Measurements from ENCODE around the gene DDX1. TPM values are rescaled to one million over a fixed set of nuclear protein-coding genes. Genes with fewer than 3 reads are reported as not detected.

The DDX1 gene
- total and polyA plus RNA-seq, 9 donors = 36.5 to 80.1 (median 67.4) TPM

DNA sequence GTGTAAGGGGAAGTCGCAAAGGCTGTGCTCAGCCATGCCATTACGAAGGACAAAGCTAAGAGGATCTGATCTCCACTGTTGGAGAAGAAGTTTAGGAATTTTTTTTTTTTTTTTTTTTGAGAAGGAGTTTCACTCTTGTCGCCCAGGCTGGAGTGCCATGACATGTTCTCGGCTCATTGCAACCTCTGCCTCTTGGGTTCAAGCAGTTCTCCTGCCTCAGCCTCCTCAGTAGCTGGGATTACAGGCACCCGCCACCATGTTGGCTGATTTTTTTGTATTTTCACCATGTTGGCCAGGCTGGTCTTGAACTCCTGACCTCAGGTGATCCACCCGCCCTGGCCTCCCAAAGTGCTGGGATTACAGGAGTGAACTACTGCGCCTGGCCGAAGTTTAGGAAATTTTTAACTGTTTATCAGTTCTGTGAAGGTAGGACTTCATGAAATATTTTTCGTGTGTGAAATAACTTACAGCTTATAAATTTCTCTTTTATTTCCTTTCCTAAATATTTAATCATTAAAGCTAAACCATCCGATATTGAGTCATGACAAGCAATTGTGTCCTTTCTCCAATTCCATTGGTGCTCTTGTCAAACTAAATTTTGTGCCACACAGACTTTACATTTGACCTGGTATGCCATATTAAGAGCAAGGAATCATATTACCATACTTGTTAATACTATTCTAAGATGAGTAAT, 22.2 kb downstream of the DDX1 start:
- no peak overlapping the region for H3K27ac ChIP-seq
- intact Hi-C loops (cut with DNase I) = loop anchor here in 1 of 4 donors (10.0 kb wide), 1 partner anchor 1129 kb away; no protein-coding TSS in a partner anchor
- no peaks in the 10 kb centered on the region for H3K4me1 ChIP-seq (ENCODE audit: insufficient read depth)
- TF ChIP-seq, protein P1, sequence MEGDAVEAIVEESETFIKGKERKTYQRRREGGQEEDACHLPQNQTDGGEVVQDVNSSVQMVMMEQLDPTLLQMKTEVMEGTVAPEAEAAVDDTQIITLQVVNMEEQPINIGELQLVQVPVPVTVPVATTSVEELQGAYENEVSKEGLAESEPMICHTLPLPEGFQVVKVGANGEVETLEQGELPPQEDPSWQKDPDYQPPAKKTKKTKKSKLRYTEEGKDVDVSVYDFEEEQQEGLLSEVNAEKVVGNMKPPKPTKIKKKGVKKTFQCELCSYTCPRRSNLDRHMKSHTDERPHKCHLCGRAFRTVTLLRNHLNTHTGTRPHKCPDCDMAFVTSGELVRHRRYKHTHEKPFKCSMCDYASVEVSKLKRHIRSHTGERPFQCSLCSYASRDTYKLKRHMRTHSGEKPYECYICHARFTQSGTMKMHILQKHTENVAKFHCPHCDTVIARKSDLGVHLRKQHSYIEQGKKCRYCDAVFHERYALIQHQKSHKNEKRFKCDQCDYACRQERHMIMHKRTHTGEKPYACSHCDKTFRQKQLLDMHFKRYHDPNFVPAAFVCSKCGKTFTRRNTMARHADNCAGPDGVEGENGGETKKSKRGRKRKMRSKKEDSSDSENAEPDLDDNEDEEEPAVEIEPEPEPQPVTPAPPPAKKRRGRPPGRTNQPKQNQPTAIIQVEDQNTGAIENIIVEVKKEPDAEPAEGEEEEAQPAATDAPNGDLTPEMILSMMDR (IDR thresholded peaks at IDR 0.05) = no peak
- TF ChIP-seq POLR2A (IDR thresholded peaks at IDR 0.05) = no peak
- no peak for TF ChIP-seq EP300 (IDR thresholded peaks at IDR 0.05)
- 91 to 94% (median 93%) methylated on average over 10 of the region's 10 CpGs for WGBS, 3 donors
- no peaks in the 10 kb centered on the region for H3K27me3 ChIP-seq
- DNase-seq = no peak
- no peaks in the 10 kb centered on the region for H3K9me3 ChIP-seq
- no peaks in the 10 kb centered on the region for H3K36me3 ChIP-seq
- no peak overlapping the region for H3K4me3 ChIP-seq

DNA sequence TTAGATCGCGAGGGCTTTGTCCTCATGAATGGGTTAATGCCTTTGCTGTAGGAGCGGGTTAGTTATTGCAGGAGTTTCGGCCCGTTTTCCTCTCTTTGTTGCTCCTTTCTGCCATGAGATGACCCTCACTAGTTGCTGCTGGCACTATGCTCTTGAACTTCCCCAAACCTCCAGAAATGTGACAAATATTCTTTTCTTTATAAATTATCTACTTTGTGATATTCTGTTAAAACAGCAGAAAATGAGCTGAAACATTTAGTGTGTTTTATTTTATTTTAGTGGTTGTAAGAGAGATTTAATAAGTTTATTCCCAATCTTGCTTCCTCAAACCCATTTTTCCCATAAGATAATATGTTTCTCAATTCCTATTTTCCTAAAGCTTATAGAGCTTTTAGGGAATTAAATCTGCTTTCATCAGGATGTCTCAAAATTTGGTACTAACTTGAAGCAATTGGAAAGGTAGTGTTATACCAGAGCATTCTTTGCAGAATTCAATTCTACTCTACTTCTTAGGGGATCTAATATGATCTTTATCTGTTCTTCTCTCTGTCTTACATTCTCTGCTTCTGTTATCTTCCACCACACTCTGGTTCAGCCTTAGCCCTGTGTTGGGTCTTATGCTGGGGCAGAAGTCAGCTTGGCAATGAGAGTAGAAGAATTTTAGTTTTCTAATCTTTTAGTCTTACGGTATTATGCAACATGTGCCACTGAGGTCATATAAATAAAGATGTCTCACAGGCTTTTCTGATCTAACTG, 23.1 kb downstream of the DDX1 start:
- WGBS, 3 donors = 82 to 85% (median 82%) methylated on average over 6 of the region's 6 CpGs
- Histone ChIP-seq H3K27me3 (no peaks in the 10 kb centered on the region), H3K4me3 (no peak overlapping the region), H3K36me3 (no peaks in the 10 kb centered on the region), H3K4me1 (ENCODE audit: insufficient read depth) (no peaks in the 10 kb centered on the region), H3K9me3 (no peaks in the 10 kb centered on the region), H3K27ac (no peak overlapping the region)
- intact Hi-C loops (cut with DNase I) = loop anchor here in 1 of 4 donors (10.0 kb wide), 1 partner anchor 1130 kb away; no protein-coding TSS in a partner anchor
- no peak for TF ChIP-seq POLR2A (IDR thresholded peaks at IDR 0.05)
- TF ChIP-seq EP300 (IDR thresholded peaks at IDR 0.05) = no peak
- TF ChIP-seq, protein P1 (IDR thresholded peaks at IDR 0.05) = no peak
- no peak for DNase-seq

DNA sequence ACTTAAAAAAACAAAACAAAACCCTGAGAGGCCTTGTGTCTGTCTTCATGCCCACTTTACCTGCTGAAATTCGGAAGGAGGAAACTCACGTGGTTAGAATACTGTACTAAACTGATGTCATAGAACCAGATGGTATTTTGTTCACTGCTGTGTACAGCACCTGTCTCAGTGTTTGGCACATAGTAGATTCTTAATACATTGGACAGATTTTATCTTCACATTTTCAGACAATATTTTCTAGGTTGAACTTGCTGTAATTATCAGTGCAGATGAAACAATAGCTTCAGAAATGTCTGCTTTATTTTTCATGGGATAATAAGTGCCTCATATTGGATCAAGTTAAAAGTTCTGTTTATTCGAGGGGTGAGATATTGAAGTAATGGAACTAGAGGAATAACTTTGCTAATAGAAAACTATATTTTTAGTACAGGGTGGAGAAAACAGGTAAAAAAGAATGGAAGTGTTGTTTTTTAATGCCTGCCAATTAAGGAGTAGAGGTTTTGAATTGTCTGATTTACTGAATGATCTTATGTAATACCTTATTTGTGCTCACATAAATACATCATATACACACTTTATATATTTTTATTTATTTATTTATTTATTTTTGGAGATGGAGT, 23.7 kb downstream of the DDX1 start:
- H3K36me3 ChIP-seq = no peaks in the 10 kb centered on the region
- H3K4me1 ChIP-seq (ENCODE audit: insufficient read depth) = no peaks in the 10 kb centered on the region
- H3K27ac ChIP-seq = no peak overlapping the region
- no peak overlapping the region for H3K4me3 ChIP-seq
- intact Hi-C loops (cut with DNase I) = loop anchor here in 1 of 4 donors (10.0 kb wide), 1 partner anchor 1131 kb away; no protein-coding TSS in a partner anchor
- no peaks in the 10 kb centered on the region for H3K27me3 ChIP-seq
- DNase-seq = no peak
- no peaks in the 10 kb centered on the region for H3K9me3 ChIP-seq
- TF ChIP-seq, protein P1 (IDR thresholded peaks at IDR 0.05) = no peak
- TF ChIP-seq EP300 (IDR thresholded peaks at IDR 0.05) (no peak), POLR2A (IDR thresholded peaks at IDR 0.05) (no peak)
- 81 to 88% (median 85%) methylated on average over 3 of the region's 3 CpGs for WGBS, 3 donors

DNA sequence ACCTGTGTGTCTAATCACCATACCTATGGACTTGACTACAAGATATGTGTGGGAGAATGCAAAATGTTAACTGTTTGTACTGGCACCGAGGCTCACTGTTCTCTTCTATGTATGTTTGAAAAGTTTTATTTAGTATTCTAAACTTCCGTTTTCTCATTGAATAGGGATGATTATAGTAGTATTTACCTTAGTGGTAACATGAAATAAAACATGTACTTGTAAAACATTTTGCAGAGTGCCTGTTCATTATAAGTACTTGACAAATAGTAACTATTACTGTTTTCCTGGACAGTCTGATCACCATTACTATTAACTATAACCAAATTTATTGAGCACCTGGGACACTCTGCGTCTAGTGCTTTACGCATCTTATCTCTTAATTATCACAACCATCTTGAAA, 24.8 kb downstream of the DDX1 start:
- WGBS, 3 donors = 93 to 96% (median 93%) methylated on average over 4 of the region's 4 CpGs
- Histone ChIP-seq H3K27ac (no peak overlapping the region), H3K4me3 (no peak overlapping the region), H3K27me3 (no peaks in the 10 kb centered on the region), H3K9me3 (no peaks in the 10 kb centered on the region), H3K36me3 (no peaks in the 10 kb centered on the region), H3K4me1 (ENCODE audit: insufficient read depth) (no peaks in the 10 kb centered on the region)
- DNase-seq = no peak
- no peak for TF ChIP-seq POLR2A (IDR thresholded peaks at IDR 0.05)
- TF ChIP-seq, protein P1 (IDR thresholded peaks at IDR 0.05) = no peak
- no peak for TF ChIP-seq EP300 (IDR thresholded peaks at IDR 0.05)
- intact Hi-C loops (cut with DNase I) = loop anchor here in 1 of 4 donors (10.0 kb wide), 1 partner anchor 1132 kb away; no protein-coding TSS in a partner anchor

Data from ovary (tissue), 9 donors.